Neural progenitor cell (in vitro differentiated cells): ENCODE data around the gene SLC5A10.

Source experiments
- CTCF ChIP-seq: fragments of 200-600 bp; sonication (generic); IDR thresholded peaks from 2 replicates; pipeline ENCODE4 v1.5.1; 2017; ENCODE audit warnings: antibody characterized with exemption, mild to moderate bottlenecking
- EZH2 ChIP-seq: fragments of 200-600 bp; sonication (generic); IDR thresholded peaks from 2 replicates; pipeline ENCODE4 v1.6.1; 2017; ENCODE audit warnings: antibody characterized with exemption, mild to moderate bottlenecking, moderate library complexity
- EZH2phosphoT487 ChIP-seq: fragments of 200-600 bp; sonication (generic); IDR thresholded peaks from 2 replicates; pipeline ENCODE4 v1.6.1; 2017; ENCODE audit warnings: antibody characterized with exemption

- TF ChIP-seq CTCF (no peak), EZH2 (no peak), EZH2phosphoT487 (no peak)
These were observed 35.3 kb downstream of the SLC5A10 start for GRCh38 chr17:18987230-18987610.
